K562 (cell line): ENCODE measurements around the gene SIRT2. TPM values are rescaled to one million over a fixed set of nuclear protein-coding genes. Genes with fewer than 3 reads are reported as not detected.
A peak's percentile ranks its signal among the peaks of the same experiment; 100 is the strongest.

ENCODE experiments used
- BRCA1 ChIP-seq, 2 experiments: fragments of 450-650 bp in 1 of 2; sonication (generic) in 1 of 2; formaldehyde crosslinking in 1 of 2; IDR thresholded peaks; 2 replicates each; pipeline versions ENCODE4 v1.5.0 to v1.6.1; 2017 to 2020; ENCODE audit warnings: mild to moderate bottlenecking in 1 of 2, missing genetic modification reagents in 1 of 2
- LARP7 ChIP-seq: fragments of 450-650 bp; IDR thresholded peaks from 2 replicates; pipeline ENCODE4 v1.6.1; 2016
- RUNX1 ChIP-seq: sonication (generic); IDR thresholded peaks from 2 replicates; pipeline ENCODE4 v1.6.1; 2016; ENCODE audit warnings: antibody characterized with exemption, low read depth
- SNIP1 ChIP-seq: fragments of 450-650 bp; IDR thresholded peaks from 2 replicates; pipeline ENCODE4 v1.7.1; 2017; ENCODE audit warnings: low read depth, mild to moderate bottlenecking
- STAG1 ChIP-seq: sonication (generic); formaldehyde crosslinking; IDR thresholded peaks from 2 replicates; pipeline ENCODE4 v1.5.0; 2020; ENCODE audit warnings: missing genetic modification reagents, borderline replicate concordance
- STAT5A ChIP-seq: IDR thresholded peaks from 2 replicates; pipeline ENCODE4 v1.6.1; 2012; ENCODE audit warnings: low read length, inconsistent platforms, borderline replicate concordance
- ZBTB12 ChIP-seq: fragments of 250-450 bp; sonication (Bioruptor Pico); IDR thresholded peaks from 2 replicates; pipeline ENCODE4 v1.4.0; 2020
- ZFX ChIP-seq: sonication (generic); formaldehyde crosslinking; IDR thresholded peaks from 2 replicates; pipeline ENCODE4 v1.8.0; 2022; ENCODE audit warnings: mild to moderate bottlenecking, missing genetic modification reagents, moderate library complexity
- ZNF24 ChIP-seq: fragments of 450-650 bp; IDR thresholded peaks from 2 replicates; pipeline ENCODE4 v1.6.1; 2016
- ZNF57 ChIP-seq: fragments of 450-650 bp; formaldehyde crosslinking; IDR thresholded peaks from 2 replicates; pipeline ENCODE4 v1.4.0; 2020; ENCODE audit warnings: mild to moderate bottlenecking, moderate library complexity
- ZNF77 ChIP-seq: fragments of 250-450 bp; sonication (Bioruptor Pico); IDR thresholded peaks from 2 replicates; pipeline ENCODE4 v1.5.0; 2020
- polyA plus RNA-seq, 8 experiments: library from polyadenylated mRNA; depleted of rRNA in 4 of 8; stranded (reverse) in 5 of 8; unstranded in 3 of 8; fragments of >200 nt; fragmentation: Nextera tagmentation in 2 of 8; fragmentation: Illumina TruSeq in 1 of 8; extraction: Ambion mirVana in 2 of 8; extraction: Trizol in 1 of 8; gene quantifications; 2 replicates each; pipeline versions ENCODE4 v1.2.1 to v1.2.3, GENCODE V29; 2011 to 2014; ENCODE audit warnings: inconsistent platforms in 1 of 8, missing spikeins in 1 of 8
- total RNA-seq, 7 experiments: library from RNA; depleted of rRNA in 6 of 7; stranded (reverse); fragments of >200 nt in 6 of 7; fragmentation: Illumina TruSeq in 2 of 7; extraction: Trizol in 2 of 7; gene quantifications; 2 replicates each; pipeline versions ENCODE4 v1.2.1 to v1.2.3, GENCODE V29; 2011 to 2021; ENCODE audit warnings: low replicate concordance in 1 of 7
- TF ChIP-seq, protein P1 (sequence below): sonication (generic); formaldehyde crosslinking; IDR thresholded peaks from 2 replicates; pipeline ENCODE4 v1.8.0; 2022; ENCODE audit warnings: mild to moderate bottlenecking, missing genetic modification reagents, borderline replicate concordance
- TF ChIP-seq, protein P2 (sequence below): fragments of 200-600 bp; sonication (generic); IDR thresholded peaks from one replicate; pipeline ENCODE4 v1.6.1; 2012; ENCODE audit warnings: mild to moderate bottlenecking, low read depth, low read length, inconsistent platforms
- TF ChIP-seq, protein P3 (sequence below): sonication (generic); formaldehyde crosslinking; IDR thresholded peaks from 2 replicates; pipeline ENCODE4 v1.9.0; 2022; ENCODE audit warnings: mild to moderate bottlenecking, missing genetic modification reagents

The SIRT2 gene
- total and polyA plus RNA-seq, 9 of the 15 experiments (the other 6 are each of a cell fraction or from before 2014, with no cell fraction given): 2.3 to 35.2 (median 22.9) TPM

DNA sequence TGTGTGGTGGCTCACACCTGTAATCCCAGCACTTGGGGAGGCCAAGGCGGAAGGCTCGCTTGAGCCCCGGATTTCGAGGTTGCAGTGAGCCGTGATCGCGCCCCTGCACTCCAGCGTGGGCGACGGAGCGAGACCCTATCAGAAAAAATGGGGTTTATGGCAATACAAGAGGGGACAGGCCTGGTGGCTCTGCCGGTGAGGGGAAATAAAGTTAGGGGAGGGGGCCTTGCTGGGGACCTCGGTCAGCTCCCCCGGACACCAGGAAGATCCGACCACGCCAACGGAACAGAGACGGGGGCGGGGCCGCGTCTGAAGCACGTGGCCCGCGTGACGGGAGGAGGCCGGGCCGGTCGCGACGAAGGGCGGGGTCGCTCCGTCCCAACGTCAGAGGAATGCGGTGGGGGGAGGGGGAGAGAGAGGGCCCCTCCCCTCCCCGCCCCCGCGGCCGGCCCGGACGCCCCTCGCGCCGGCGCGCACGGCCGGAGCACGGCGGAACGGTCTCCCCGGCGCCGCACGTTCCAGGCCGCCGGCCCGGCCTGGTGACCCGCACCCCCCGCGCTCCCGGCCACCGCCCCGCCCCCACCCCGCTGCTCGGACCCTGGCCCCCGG lies 47.7 kb downstream of the SIRT2 start (continued):
- TF ChIP-seq BRCA1 (IDR thresholded peaks at IDR 0.05) (no peak), BRCA1 (CRISPR knock-in tag; IDR thresholded peaks at IDR 0.05) (no peak), ZBTB12 (CRISPR knock-in tag) (peak; percentile 79), STAT5A (no peak), RUNX1 (no peak), ZNF57 (no peak), ZNF24 (no peak), LARP7 (no peak), ZNF77 (CRISPR knock-in tag) (no peak), ZFX (CRISPR knock-in tag) (peak; percentile 42), SNIP1 (no peak), STAG1 (CRISPR knock-in tag) (no peak)
- TF ChIP-seq, protein P1, sequence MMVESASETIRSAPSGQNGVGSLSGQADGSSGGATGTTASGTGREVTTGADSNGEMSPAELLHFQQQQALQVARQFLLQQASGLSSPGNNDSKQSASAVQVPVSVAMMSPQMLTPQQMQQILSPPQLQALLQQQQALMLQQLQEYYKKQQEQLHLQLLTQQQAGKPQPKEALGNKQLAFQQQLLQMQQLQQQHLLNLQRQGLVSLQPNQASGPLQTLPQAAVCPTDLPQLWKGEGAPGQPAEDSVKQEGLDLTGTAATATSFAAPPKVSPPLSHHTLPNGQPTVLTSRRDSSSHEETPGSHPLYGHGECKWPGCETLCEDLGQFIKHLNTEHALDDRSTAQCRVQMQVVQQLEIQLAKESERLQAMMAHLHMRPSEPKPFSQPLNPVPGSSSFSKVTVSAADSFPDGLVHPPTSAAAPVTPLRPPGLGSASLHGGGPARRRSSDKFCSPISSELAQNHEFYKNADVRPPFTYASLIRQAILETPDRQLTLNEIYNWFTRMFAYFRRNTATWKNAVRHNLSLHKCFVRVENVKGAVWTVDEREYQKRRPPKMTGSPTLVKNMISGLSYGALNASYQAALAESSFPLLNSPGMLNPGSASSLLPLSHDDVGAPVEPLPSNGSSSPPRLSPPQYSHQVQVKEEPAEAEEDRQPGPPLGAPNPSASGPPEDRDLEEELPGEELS (CRISPR knock-in tag): no peak
- TF ChIP-seq, protein P2, sequence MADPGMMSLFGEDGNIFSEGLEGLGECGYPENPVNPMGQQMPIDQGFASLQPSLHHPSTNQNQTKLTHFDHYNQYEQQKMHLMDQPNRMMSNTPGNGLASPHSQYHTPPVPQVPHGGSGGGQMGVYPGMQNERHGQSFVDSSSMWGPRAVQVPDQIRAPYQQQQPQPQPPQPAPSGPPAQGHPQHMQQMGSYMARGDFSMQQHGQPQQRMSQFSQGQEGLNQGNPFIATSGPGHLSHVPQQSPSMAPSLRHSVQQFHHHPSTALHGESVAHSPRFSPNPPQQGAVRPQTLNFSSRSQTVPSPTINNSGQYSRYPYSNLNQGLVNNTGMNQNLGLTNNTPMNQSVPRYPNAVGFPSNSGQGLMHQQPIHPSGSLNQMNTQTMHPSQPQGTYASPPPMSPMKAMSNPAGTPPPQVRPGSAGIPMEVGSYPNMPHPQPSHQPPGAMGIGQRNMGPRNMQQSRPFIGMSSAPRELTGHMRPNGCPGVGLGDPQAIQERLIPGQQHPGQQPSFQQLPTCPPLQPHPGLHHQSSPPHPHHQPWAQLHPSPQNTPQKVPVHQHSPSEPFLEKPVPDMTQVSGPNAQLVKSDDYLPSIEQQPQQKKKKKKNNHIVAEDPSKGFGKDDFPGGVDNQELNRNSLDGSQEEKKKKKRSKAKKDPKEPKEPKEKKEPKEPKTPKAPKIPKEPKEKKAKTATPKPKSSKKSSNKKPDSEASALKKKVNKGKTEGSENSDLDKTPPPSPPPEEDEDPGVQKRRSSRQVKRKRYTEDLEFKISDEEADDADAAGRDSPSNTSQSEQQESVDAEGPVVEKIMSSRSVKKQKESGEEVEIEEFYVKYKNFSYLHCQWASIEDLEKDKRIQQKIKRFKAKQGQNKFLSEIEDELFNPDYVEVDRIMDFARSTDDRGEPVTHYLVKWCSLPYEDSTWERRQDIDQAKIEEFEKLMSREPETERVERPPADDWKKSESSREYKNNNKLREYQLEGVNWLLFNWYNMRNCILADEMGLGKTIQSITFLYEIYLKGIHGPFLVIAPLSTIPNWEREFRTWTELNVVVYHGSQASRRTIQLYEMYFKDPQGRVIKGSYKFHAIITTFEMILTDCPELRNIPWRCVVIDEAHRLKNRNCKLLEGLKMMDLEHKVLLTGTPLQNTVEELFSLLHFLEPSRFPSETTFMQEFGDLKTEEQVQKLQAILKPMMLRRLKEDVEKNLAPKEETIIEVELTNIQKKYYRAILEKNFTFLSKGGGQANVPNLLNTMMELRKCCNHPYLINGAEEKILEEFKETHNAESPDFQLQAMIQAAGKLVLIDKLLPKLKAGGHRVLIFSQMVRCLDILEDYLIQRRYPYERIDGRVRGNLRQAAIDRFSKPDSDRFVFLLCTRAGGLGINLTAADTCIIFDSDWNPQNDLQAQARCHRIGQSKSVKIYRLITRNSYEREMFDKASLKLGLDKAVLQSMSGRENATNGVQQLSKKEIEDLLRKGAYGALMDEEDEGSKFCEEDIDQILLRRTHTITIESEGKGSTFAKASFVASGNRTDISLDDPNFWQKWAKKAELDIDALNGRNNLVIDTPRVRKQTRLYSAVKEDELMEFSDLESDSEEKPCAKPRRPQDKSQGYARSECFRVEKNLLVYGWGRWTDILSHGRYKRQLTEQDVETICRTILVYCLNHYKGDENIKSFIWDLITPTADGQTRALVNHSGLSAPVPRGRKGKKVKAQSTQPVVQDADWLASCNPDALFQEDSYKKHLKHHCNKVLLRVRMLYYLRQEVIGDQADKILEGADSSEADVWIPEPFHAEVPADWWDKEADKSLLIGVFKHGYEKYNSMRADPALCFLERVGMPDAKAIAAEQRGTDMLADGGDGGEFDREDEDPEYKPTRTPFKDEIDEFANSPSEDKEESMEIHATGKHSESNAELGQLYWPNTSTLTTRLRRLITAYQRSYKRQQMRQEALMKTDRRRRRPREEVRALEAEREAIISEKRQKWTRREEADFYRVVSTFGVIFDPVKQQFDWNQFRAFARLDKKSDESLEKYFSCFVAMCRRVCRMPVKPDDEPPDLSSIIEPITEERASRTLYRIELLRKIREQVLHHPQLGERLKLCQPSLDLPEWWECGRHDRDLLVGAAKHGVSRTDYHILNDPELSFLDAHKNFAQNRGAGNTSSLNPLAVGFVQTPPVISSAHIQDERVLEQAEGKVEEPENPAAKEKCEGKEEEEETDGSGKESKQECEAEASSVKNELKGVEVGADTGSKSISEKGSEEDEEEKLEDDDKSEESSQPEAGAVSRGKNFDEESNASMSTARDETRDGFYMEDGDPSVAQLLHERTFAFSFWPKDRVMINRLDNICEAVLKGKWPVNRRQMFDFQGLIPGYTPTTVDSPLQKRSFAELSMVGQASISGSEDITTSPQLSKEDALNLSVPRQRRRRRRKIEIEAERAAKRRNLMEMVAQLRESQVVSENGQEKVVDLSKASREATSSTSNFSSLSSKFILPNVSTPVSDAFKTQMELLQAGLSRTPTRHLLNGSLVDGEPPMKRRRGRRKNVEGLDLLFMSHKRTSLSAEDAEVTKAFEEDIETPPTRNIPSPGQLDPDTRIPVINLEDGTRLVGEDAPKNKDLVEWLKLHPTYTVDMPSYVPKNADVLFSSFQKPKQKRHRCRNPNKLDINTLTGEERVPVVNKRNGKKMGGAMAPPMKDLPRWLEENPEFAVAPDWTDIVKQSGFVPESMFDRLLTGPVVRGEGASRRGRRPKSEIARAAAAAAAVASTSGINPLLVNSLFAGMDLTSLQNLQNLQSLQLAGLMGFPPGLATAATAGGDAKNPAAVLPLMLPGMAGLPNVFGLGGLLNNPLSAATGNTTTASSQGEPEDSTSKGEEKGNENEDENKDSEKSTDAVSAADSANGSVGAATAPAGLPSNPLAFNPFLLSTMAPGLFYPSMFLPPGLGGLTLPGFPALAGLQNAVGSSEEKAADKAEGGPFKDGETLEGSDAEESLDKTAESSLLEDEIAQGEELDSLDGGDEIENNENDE: no peak
- TF ChIP-seq, protein P3, sequence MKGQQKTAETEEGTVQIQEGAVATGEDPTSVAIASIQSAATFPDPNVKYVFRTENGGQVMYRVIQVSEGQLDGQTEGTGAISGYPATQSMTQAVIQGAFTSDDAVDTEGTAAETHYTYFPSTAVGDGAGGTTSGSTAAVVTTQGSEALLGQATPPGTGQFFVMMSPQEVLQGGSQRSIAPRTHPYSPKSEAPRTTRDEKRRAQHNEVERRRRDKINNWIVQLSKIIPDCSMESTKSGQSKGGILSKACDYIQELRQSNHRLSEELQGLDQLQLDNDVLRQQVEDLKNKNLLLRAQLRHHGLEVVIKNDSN (CRISPR knock-in tag): peak; percentile 94
